GM12872 (cell line): ENCODE results near the gene NKAIN2.

Experiments
- CTCF ChIP-seq: IDR thresholded peaks from 3 replicates; pipeline ENCODE4 v1.5.1; 2011; ENCODE audit warnings: low read depth, mild to moderate bottlenecking, low read length, moderate library complexity; ENCODE audit not compliant: insufficient read depth

NKAIN2 gene

GRCh38 chr6:124055395-124055794 lies 251.7 kb downstream of the NKAIN2 start:
- no peak for TF ChIP-seq CTCF

- no peak for TF ChIP-seq CTCF
Measured at GRCh38 chr6:124055963-124056362, 252.3 kb downstream of the NKAIN2 start.

- no peak for TF ChIP-seq CTCF
Measured at GRCh38 chr6:124056407-124057334, 253.0 kb downstream of the NKAIN2 start.

- no peak for TF ChIP-seq CTCF
Measured at GRCh38 chr6:124057461-124057860, 253.8 kb downstream of the NKAIN2 start.

GRCh38 chr6:124064317-124065113 lies 260.9 kb downstream of the NKAIN2 start:
- no peak for TF ChIP-seq CTCF

- TF ChIP-seq CTCF, result no peak
Measured at GRCh38 chr6:124066269-124066668, 262.6 kb downstream of the NKAIN2 start.

- TF ChIP-seq CTCF, result no peak
Measured at GRCh38 chr6:124066946-124067552, 263.4 kb downstream of the NKAIN2 start.
